ENCODE results near the gene PDE4B. TPM values are rescaled to one million over a fixed set of nuclear protein-coding genes. Genes with fewer than 3 reads are reported as not detected.

Gene PDE4B
- total and polyA plus RNA-seq, 2 donors from 2014 or later = 2.0 to 8.7 TPM

GRCh38 chr1:65788762-65789161 lies 3.9 kb upstream of the PDE4B start:
- H3K4me1 ChIP-seq (ENCODE audit: control insufficient read depth in 2 of 3, insufficient read depth in 2 of 3, low read depth in 1 of 3, low read length in 3 of 3) = no peaks in the 10 kb centered on the region
- peaks cover 2% of the 10 kb centered on the region for H3K27me3 ChIP-seq (ENCODE audit: control insufficient read depth, insufficient read depth, low read length)
- intact Hi-C loops (cut with DNase I) = no loop called here
- FAIRE-seq (no peak), DNase-seq (no peak)
- H3K27ac ChIP-seq (ENCODE audit: low read depth in 2 of 2, low read length in 2 of 2) = no peak overlapping the region
- no peaks in the 10 kb centered on the region for H3K36me3 ChIP-seq (ENCODE audit: control insufficient read depth in 2 of 3, insufficient read depth in 3 of 3, low read length in 3 of 3)
- no peak overlapping the region for H3K9ac ChIP-seq (ENCODE audit: low read length in 3 of 3)
- peaks cover 0 to 5% (median 3%) of the 10 kb centered on the region in 3 donors for H3K9me3 ChIP-seq (ENCODE audit: control insufficient read depth in 2 of 3, insufficient read depth in 1 of 3, low read length in 3 of 3)
- H3K4me3 ChIP-seq (ENCODE audit: low read length in 3 of 3) = no peak overlapping the region
- TF ChIP-seq CTCF (IDR thresholded peaks at IDR 0.05; ENCODE audit: borderline replicate concordance, extremely low read depth, insufficient read depth) = no peak

GRCh38 chr1:65791396-65791795 lies 1.3 kb upstream of the PDE4B start:
- intact Hi-C loops (cut with DNase I) = no loop called here
- DNase-seq (no peak), FAIRE-seq (no peak)
- no peaks in the 10 kb centered on the region for H3K4me1 ChIP-seq (ENCODE audit: control insufficient read depth in 2 of 3, insufficient read depth in 2 of 3, low read depth in 1 of 3, low read length in 3 of 3)
- H3K9me3 ChIP-seq (ENCODE audit: control insufficient read depth in 2 of 3, insufficient read depth in 1 of 3, low read length in 3 of 3) = peaks cover 0 to 5% (median 3%) of the 10 kb centered on the region in 3 donors
- H3K4me3 ChIP-seq (ENCODE audit: low read length in 3 of 3) = no peak overlapping the region
- no peaks in the 10 kb centered on the region for H3K36me3 ChIP-seq (ENCODE audit: control insufficient read depth in 2 of 3, insufficient read depth in 3 of 3, low read length in 3 of 3)
- TF ChIP-seq CTCF (IDR thresholded peaks at IDR 0.05; ENCODE audit: borderline replicate concordance, extremely low read depth, insufficient read depth) = no peak
- no peak overlapping the region for H3K27ac ChIP-seq (ENCODE audit: low read depth in 2 of 2, low read length in 2 of 2)
- H3K9ac ChIP-seq (ENCODE audit: low read length in 3 of 3) = no peak overlapping the region
- H3K27me3 ChIP-seq (ENCODE audit: control insufficient read depth, insufficient read depth, low read length) = peaks cover 5% of the 10 kb centered on the region

GRCh38 chr1:65791801-65792668 lies 660 bp upstream of the PDE4B start:
- FAIRE-seq (no peak), DNase-seq (peak; percentile 29 to 63 (median 42))
- H3K4me1 ChIP-seq (ENCODE audit: control insufficient read depth in 2 of 3, insufficient read depth in 2 of 3, low read depth in 1 of 3, low read length in 3 of 3) = no peaks in the 10 kb centered on the region
- TF ChIP-seq CTCF (IDR thresholded peaks at IDR 0.05; ENCODE audit: borderline replicate concordance, extremely low read depth, insufficient read depth) = no peak
- intact Hi-C loops (cut with DNase I) = no loop called here
- peak overlapping the region in 1 of 3 donors; percentile 32 for H3K4me3 ChIP-seq (ENCODE audit: low read length in 3 of 3)
- no peak overlapping the region for H3K9ac ChIP-seq (ENCODE audit: low read length in 3 of 3)
- peaks cover 0 to 5% (median 3%) of the 10 kb centered on the region in 3 donors for H3K9me3 ChIP-seq (ENCODE audit: control insufficient read depth in 2 of 3, insufficient read depth in 1 of 3, low read length in 3 of 3)
- H3K27ac ChIP-seq (ENCODE audit: low read depth in 2 of 2, low read length in 2 of 2) = no peak overlapping the region
- no peaks in the 10 kb centered on the region for H3K36me3 ChIP-seq (ENCODE audit: control insufficient read depth in 2 of 3, insufficient read depth in 3 of 3, low read length in 3 of 3)
- peaks cover 5% of the 10 kb centered on the region for H3K27me3 ChIP-seq (ENCODE audit: control insufficient read depth, insufficient read depth, low read length)

Measured in kidney (tissue), 14 donors.